Neuronal stem cell (in vitro differentiated cells): ENCODE measurements around the gene WDR59.

Source experiments
- DNase-seq: peaks from one replicate; pipeline ENCODE4 v3.0.0-alpha.2; 2013; ENCODE audit warnings: low spot score
- H2AFZ ChIP-seq: one replicate; pipeline ENCODE4 v1.6.1; 2013; ENCODE audit warnings: mild to moderate bottlenecking, low read length, inconsistent platforms
- H2AK5ac ChIP-seq: 2 replicates; pipeline ENCODE4 v1.6.1; 2013; ENCODE audit warnings: low read depth, mild to moderate bottlenecking, inconsistent platforms, low read length, moderate library complexity, mixed read lengths
- H2BK120ac ChIP-seq: 2 replicates; pipeline ENCODE4 v1.6.1; 2013; ENCODE audit warnings: low read depth, mild to moderate bottlenecking, inconsistent platforms, low read length, moderate library complexity, mixed read lengths
- H2BK12ac ChIP-seq: one replicate; pipeline ENCODE4 v1.6.1; 2013; ENCODE audit warnings: low read length, inconsistent platforms
- H2BK15ac ChIP-seq: 2 replicates; pipeline ENCODE4 v1.6.1; 2013; ENCODE audit warnings: mild to moderate bottlenecking, low read length, inconsistent platforms, mixed read lengths
- H2BK5ac ChIP-seq: one replicate; pipeline ENCODE4 v1.6.1; 2013; ENCODE audit warnings: inconsistent platforms, mild to moderate bottlenecking, low read length, moderate library complexity
- H3K14ac ChIP-seq: one replicate; pipeline ENCODE4 v1.6.1; 2013; ENCODE audit warnings: low read length, inconsistent platforms
- H3K18ac ChIP-seq: 2 replicates; pipeline ENCODE4 v1.6.1; 2013; ENCODE audit warnings: low read length, inconsistent platforms
- H3K23ac ChIP-seq: 2 replicates; pipeline ENCODE4 v1.6.1; 2013; ENCODE audit warnings: low read depth, mild to moderate bottlenecking, mixed read lengths, low read length, inconsistent platforms; ENCODE audit not compliant: poor library complexity
- H3K27ac ChIP-seq: replicated peaks from 3 replicates; pipeline ENCODE4 v1.5.1; 2013; ENCODE audit warnings: low read length, inconsistent platforms
- H3K27me3 ChIP-seq, 3 experiments: 2 replicates each; pipeline ENCODE4 v1.6.1; 2013; ENCODE audit warnings: low read length in 3 of 3, mild to moderate bottlenecking in 2 of 3, inconsistent platforms in 1 of 3, low read depth in 1 of 3, mixed read lengths in 1 of 3, moderate library complexity in 1 of 3; ENCODE audit not compliant: control insufficient read depth in 3 of 3, insufficient read depth in 3 of 3
- H3K36me3 ChIP-seq, 2 donors: replicated peaks in 1 of 2; 2 replicates each; pipeline ENCODE4 v1.6.1; 2013; ENCODE audit warnings: low read length in 2 of 2; ENCODE audit not compliant: control insufficient read depth in 2 of 2, insufficient read depth in 2 of 2
- H3K4ac ChIP-seq: 2 replicates; pipeline ENCODE4 v1.6.1; 2013; ENCODE audit warnings: inconsistent platforms, mild to moderate bottlenecking, low read length, moderate library complexity
- H3K4me1 ChIP-seq, 2 donors: 1 replicate in 1 of 2; 2 replicates in 1 of 2; pipeline ENCODE4 v1.6.1; 2013; ENCODE audit warnings: low read length in 2 of 2, low read depth in 1 of 2; ENCODE audit not compliant: control insufficient read depth in 2 of 2, insufficient read depth in 1 of 2
- H3K4me2 ChIP-seq: one replicate; pipeline ENCODE4 v1.6.1; 2013; ENCODE audit warnings: mild to moderate bottlenecking, low read length, inconsistent platforms; ENCODE audit not compliant: insufficient read depth, poor library complexity, severe bottlenecking
- H3K4me3 ChIP-seq, 2 donors: 2 replicates each; pipeline ENCODE4 v1.5.1; 2013; ENCODE audit warnings: low read length in 2 of 2, mild to moderate bottlenecking in 2 of 2, inconsistent platforms in 1 of 2, moderate library complexity in 1 of 2
- H3K79me1 ChIP-seq: one replicate; pipeline ENCODE4 v1.6.1; 2013; ENCODE audit warnings: low read depth, mild to moderate bottlenecking, inconsistent platforms, low read length, moderate library complexity
- H3K9ac ChIP-seq: one replicate; pipeline ENCODE4 v1.6.1; 2013; ENCODE audit warnings: mild to moderate bottlenecking, low read depth, low read length, inconsistent platforms; ENCODE audit not compliant: poor library complexity
- H3K9me3 ChIP-seq, 2 donors: replicated peaks in 1 of 2; 2 replicates each; pipeline versions ENCODE3 to v1.6.1; 2013; ENCODE audit warnings: low read length in 2 of 2, mild to moderate bottlenecking in 2 of 2, inconsistent platforms in 1 of 2, low read depth in 1 of 2, mixed read lengths in 1 of 2, moderate library complexity in 1 of 2; ENCODE audit not compliant: control insufficient read depth in 2 of 2, insufficient read depth in 1 of 2
- H4K8ac ChIP-seq: one replicate; pipeline ENCODE4 v1.6.1; 2013; ENCODE audit warnings: low read depth, mild to moderate bottlenecking, inconsistent platforms, low read length, moderate library complexity
- H4K91ac ChIP-seq: one replicate; pipeline ENCODE4 v1.6.1; 2013; ENCODE audit warnings: low read length, low read depth, mild to moderate bottlenecking, inconsistent platforms; ENCODE audit not compliant: poor library complexity
- WGBS, 2 donors: extraction: QIAGEN DNeasy Blood & Tissue Kit; methylation state at CpG; one replicate each; pipeline ENCODE4 v1.1.7; 2013; ENCODE audit warnings: missing lambda C conversion rate in 2 of 2, mixed read lengths in 1 of 2; ENCODE audit not compliant: insufficient read length in 2 of 2, insufficient replicate concordance in 1 of 2; ENCODE audit errors: extremely low coverage in 2 of 2; 5-methylcytosine and 5-hydroxymethylcytosine counted together

Gene WDR59

GRCh38 chr16:74850027-74850426, 134.9 kb downstream of the WDR59 start:
- Histone ChIP-seq H3K4me2 (no peak overlapping the region), H3K4ac (no peak overlapping the region), H3K27ac (no peak overlapping the region), H3K79me1 (no peaks in the 10 kb centered on the region), H2BK12ac (no peak overlapping the region), H3K14ac (no peak overlapping the region), H3K36me3 (no peaks in the 10 kb centered on the region), H2AFZ (no peak overlapping the region), H2BK120ac (no peak overlapping the region), H2BK15ac (no peak overlapping the region), H3K9me3 (no peaks in the 10 kb centered on the region), H3K4me1 (no peaks in the 10 kb centered on the region), H2AK5ac (no peak overlapping the region), H3K27me3 (no peaks in the 10 kb centered on the region), H3K23ac (no peak overlapping the region), H3K18ac (no peak overlapping the region), H2BK5ac (no peak overlapping the region), H3K9ac (no peak overlapping the region), H3K4me3 (no peak overlapping the region), H4K8ac (no peak overlapping the region), H4K91ac (no peak overlapping the region)
- DNase-seq = no peak
- WGBS, 2 donors = no CpG with 5 or more reads among the region's 7 CpGs

GRCh38 chr16:74847202-74847601, 137.7 kb downstream of the WDR59 start:
- Histone ChIP-seq H3K79me1 (no peaks in the 10 kb centered on the region), H2BK5ac (no peak overlapping the region), H3K9me3 (no peaks in the 10 kb centered on the region), H2AK5ac (no peak overlapping the region), H2BK15ac (no peak overlapping the region), H3K23ac (no peak overlapping the region), H3K9ac (no peak overlapping the region), H4K8ac (no peak overlapping the region), H3K4me2 (no peak overlapping the region), H3K4me1 (no peaks in the 10 kb centered on the region), H3K4me3 (no peak overlapping the region), H2AFZ (no peak overlapping the region), H3K4ac (no peak overlapping the region), H2BK120ac (no peak overlapping the region), H3K18ac (no peak overlapping the region), H3K14ac (no peak overlapping the region), H3K27me3 (no peaks in the 10 kb centered on the region), H3K27ac (no peak overlapping the region), H3K36me3 (no peaks in the 10 kb centered on the region), H4K91ac (no peak overlapping the region), H2BK12ac (no peak overlapping the region)
- no peak for DNase-seq
- WGBS, 2 donors = no CpG with 5 or more reads among the region's 1 CpG

- H3K36me3 ChIP-seq = no peaks in the 10 kb centered on the region
- no peak overlapping the region for H3K9ac ChIP-seq
- H3K23ac ChIP-seq = no peak overlapping the region
- WGBS, 2 donors = no CpG with 5 or more reads among the region's 4 CpGs
- H4K8ac ChIP-seq = no peak overlapping the region
- H3K27ac ChIP-seq = no peak overlapping the region
- no peak overlapping the region for H3K4me3 ChIP-seq
- H3K9me3 ChIP-seq = no peaks in the 10 kb centered on the region
- H4K91ac ChIP-seq = no peak overlapping the region
- H2AK5ac ChIP-seq = no peak overlapping the region
- no peak overlapping the region for H2BK15ac ChIP-seq
- H2BK120ac ChIP-seq = no peak overlapping the region
- no peak overlapping the region for H2AFZ ChIP-seq
- no peak for DNase-seq
- H3K79me1 ChIP-seq = no peaks in the 10 kb centered on the region
- H3K4ac ChIP-seq = no peak overlapping the region
- no peak overlapping the region for H3K18ac ChIP-seq
- H3K4me2 ChIP-seq = no peak overlapping the region
- H3K4me1 ChIP-seq = no peaks in the 10 kb centered on the region
- H3K14ac ChIP-seq = no peak overlapping the region
- H3K27me3 ChIP-seq = no peaks in the 10 kb centered on the region
- no peak overlapping the region for H2BK12ac ChIP-seq
- H2BK5ac ChIP-seq = no peak overlapping the region
These were observed 138.2 kb downstream of the WDR59 start for GRCh38 chr16:74846714-74847113.

GRCh38 chr16:74844041-74844980, 140.6 kb downstream of the WDR59 start:
- Histone ChIP-seq H4K91ac (no peak overlapping the region), H3K79me1 (no peaks in the 10 kb centered on the region), H2BK15ac (no peak overlapping the region), H4K8ac (no peak overlapping the region), H3K27ac (no peak overlapping the region), H3K18ac (no peak overlapping the region), H2AK5ac (no peak overlapping the region), H3K4me3 (no peak overlapping the region), H3K36me3 (no peaks in the 10 kb centered on the region), H2BK12ac (no peak overlapping the region), H3K4me2 (no peak overlapping the region), H3K27me3 (peaks cover 0 to 2% (median 0%) of the 10 kb centered on the region in 3 experiments), H3K4ac (no peak overlapping the region), H3K9me3 (no peaks in the 10 kb centered on the region), H3K23ac (no peak overlapping the region), H2BK5ac (no peak overlapping the region), H2AFZ (no peak overlapping the region), H3K14ac (no peak overlapping the region), H3K9ac (no peak overlapping the region), H2BK120ac (no peak overlapping the region), H3K4me1 (no peaks in the 10 kb centered on the region)
- no CpG with 5 or more reads among the region's 20 CpGs for WGBS, 2 donors
- no peak for DNase-seq
